Measurements from ENCODE around the gene TENT5D. TPM values are rescaled to one million over a fixed set of nuclear protein-coding genes. Genes with fewer than 3 reads are reported as not detected.

TENT5D gene
- total RNA-seq, 2 donors from 2014 or later = 0.23 to 1.9 TPM

DNA sequence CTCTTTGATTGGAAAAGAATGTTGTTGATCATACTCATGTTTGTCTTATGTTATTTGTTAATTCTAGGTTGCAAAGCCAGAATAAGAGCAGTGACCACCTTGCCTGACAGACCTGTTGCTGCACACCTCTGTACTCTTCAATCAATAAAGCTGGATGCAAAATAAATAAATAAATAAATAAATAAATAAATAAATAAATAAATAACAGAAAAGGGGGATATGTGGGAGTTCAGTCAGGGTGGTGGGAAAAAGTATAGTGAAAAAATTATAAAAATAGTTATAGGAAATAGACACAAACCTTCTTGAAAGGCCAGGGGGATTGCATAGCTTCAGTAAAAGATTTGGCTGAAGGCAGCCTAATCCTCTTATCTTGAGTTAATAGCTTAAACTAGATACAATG lies 51.3 kb downstream of the TENT5D start:
- no peak for DNase-seq (ENCODE audit: low spot score)
- Histone ChIP-seq H3K27me3 (replicated peaks; ENCODE audit: insufficient read depth) (no peaks in the 10 kb centered on the region), H3K27ac (no peak overlapping the region), H3K4me3 (no peak overlapping the region), H3K36me3 (no peaks in the 10 kb centered on the region), H3K4me1 (replicated peaks) (no peaks in the 10 kb centered on the region), H3K9me3 (no peaks in the 10 kb centered on the region)
- TF ChIP-seq POLR2AphosphoS5 (IDR thresholded peaks at IDR 0.05) (no peak), POLR2A (IDR thresholded peaks at IDR 0.05) (no peak)
- TF ChIP-seq, protein P1, sequence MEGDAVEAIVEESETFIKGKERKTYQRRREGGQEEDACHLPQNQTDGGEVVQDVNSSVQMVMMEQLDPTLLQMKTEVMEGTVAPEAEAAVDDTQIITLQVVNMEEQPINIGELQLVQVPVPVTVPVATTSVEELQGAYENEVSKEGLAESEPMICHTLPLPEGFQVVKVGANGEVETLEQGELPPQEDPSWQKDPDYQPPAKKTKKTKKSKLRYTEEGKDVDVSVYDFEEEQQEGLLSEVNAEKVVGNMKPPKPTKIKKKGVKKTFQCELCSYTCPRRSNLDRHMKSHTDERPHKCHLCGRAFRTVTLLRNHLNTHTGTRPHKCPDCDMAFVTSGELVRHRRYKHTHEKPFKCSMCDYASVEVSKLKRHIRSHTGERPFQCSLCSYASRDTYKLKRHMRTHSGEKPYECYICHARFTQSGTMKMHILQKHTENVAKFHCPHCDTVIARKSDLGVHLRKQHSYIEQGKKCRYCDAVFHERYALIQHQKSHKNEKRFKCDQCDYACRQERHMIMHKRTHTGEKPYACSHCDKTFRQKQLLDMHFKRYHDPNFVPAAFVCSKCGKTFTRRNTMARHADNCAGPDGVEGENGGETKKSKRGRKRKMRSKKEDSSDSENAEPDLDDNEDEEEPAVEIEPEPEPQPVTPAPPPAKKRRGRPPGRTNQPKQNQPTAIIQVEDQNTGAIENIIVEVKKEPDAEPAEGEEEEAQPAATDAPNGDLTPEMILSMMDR (IDR thresholded peaks at IDR 0.05) = no peak
- intact Hi-C loops (cut with DNase I) = no loop called here

DNA sequence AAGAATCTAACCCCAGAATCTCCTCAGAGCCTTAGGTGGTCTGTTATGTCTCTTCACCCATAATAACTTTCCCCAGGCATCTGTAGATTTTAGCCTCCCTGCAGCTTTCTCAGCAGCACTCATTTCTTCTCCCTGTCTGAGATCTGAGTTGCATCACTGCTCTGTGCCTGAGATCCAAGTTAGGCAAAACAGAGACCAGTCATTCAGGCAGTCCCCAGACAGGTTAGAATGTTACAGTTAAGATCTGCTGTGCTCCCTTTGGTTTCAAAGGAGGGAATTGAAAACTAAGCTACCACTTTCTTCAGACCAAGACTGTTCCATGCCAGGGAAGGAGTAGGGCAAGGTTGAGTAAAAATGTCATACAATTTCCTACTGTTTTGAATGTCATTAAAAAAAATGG lies 65.3 kb downstream of the TENT5D start:
- Histone ChIP-seq H3K4me1 (replicated peaks) (no peaks in the 10 kb centered on the region), H3K27ac (no peak overlapping the region), H3K27me3 (replicated peaks; ENCODE audit: insufficient read depth) (no peaks in the 10 kb centered on the region), H3K9me3 (no peaks in the 10 kb centered on the region), H3K36me3 (no peaks in the 10 kb centered on the region), H3K4me3 (no peak overlapping the region)
- TF ChIP-seq POLR2AphosphoS5 (IDR thresholded peaks at IDR 0.05) (no peak), POLR2A (IDR thresholded peaks at IDR 0.05) (no peak)
- TF ChIP-seq, protein P1 (IDR thresholded peaks at IDR 0.05) = no peak
- DNase-seq (ENCODE audit: low spot score) = no peak
- intact Hi-C loops (cut with DNase I) = no loop called here

DNA sequence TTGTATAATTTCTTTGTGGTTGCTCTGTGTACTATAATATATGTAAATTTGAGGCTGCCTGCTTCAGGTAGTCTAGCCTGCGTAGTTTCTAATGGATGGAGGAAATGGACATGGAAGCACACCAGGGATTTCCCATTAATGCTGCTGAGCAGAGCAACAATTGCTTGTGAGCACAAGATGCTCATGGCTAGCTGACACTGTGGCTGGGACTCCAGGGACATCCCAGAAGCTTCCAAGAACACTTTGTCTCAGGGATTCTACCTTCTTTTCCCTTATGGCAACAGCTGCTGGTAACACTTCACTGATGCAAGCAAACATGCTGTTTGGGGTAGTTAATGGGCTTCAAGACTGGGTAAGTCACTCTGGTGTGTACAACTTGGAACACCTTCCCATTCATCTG lies 66.1 kb downstream of the TENT5D start:
- Histone ChIP-seq H3K36me3 (no peaks in the 10 kb centered on the region), H3K27me3 (replicated peaks; ENCODE audit: insufficient read depth) (no peaks in the 10 kb centered on the region), H3K4me3 (no peak overlapping the region), H3K27ac (no peak overlapping the region), H3K9me3 (no peaks in the 10 kb centered on the region), H3K4me1 (replicated peaks) (no peaks in the 10 kb centered on the region)
- TF ChIP-seq, protein P1 (IDR thresholded peaks at IDR 0.05) = no peak
- TF ChIP-seq POLR2A (IDR thresholded peaks at IDR 0.05) = no peak
- 85% methylated on average over 1 of the region's 1 CpG for WGBS
- intact Hi-C loops (cut with DNase I) = no loop called here
- DNase-seq (ENCODE audit: low spot score) = no peak

DNA sequence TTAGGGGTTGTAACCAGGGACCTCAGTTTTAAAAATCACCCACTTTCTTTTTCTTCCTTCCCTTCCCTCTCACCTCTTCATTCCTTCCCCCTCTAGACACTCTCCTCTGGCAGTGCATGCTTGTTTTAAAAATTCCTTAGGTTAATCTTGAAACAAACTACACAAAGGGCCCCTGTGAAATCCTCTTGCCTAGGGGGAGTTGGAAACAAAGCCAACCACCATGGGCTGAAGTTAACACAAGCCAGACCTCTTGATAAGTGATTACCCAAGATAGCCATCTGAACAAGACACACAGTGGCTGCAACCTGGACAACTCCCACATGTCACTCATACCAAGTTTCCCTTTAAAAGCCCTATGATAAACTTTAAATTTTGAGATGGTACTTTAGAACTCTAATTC lies 68.9 kb downstream of the TENT5D start:
- no peaks in the 10 kb centered on the region for H3K9me3 ChIP-seq
- intact Hi-C loops (cut with DNase I) = no loop called here
- no peak for TF ChIP-seq POLR2A (IDR thresholded peaks at IDR 0.05)
- TF ChIP-seq, protein P1 (IDR thresholded peaks at IDR 0.05) = no peak
- TF ChIP-seq POLR2AphosphoS5 (IDR thresholded peaks at IDR 0.05) = no peak
- H3K4me1 ChIP-seq (replicated peaks) = no peaks in the 10 kb centered on the region
- no peaks in the 10 kb centered on the region for H3K36me3 ChIP-seq
- no peak overlapping the region for H3K4me3 ChIP-seq
- no peak for DNase-seq (ENCODE audit: low spot score)
- no peak overlapping the region for H3K27ac ChIP-seq
- H3K27me3 ChIP-seq (replicated peaks; ENCODE audit: insufficient read depth) = no peaks in the 10 kb centered on the region

All from prostate gland (tissue), 2 donors.